Uterus (tissue), 2 donors: Measurements from ENCODE around the gene TRDMT1.

Source experiments
- CTCF ChIP-seq, 4 experiments: fragments of 200-600 bp in 2 of 4; fragments of 450-650 bp in 2 of 4; sonication (generic) in 2 of 4; IDR thresholded peaks; one replicate each; pipeline ENCODE4 v1.5.1; 2016 to 2019; ENCODE audit warnings: antibody characterized with exemption in 4 of 4, mild to moderate bottlenecking in 2 of 4, moderate library complexity in 1 of 4
- POLR2A ChIP-seq, 2 donors: fragments of 450-650 bp; IDR thresholded peaks; one replicate each; pipeline ENCODE4 v1.6.1; 2016; ENCODE audit warnings: antibody characterized with exemption in 2 of 2, mild to moderate bottlenecking in 1 of 2, moderate library complexity in 1 of 2

GRCh38 chr10:17101257-17101909 is 100.1 kb downstream of the TRDMT1 start:
- no peak for TF ChIP-seq CTCF (IDR thresholded peaks at IDR 0.05)
- no peak for TF ChIP-seq POLR2A (IDR thresholded peaks at IDR 0.05)
